Progenitor cell of endocrine pancreas (in vitro differentiated cells): ENCODE measurements around the gene TRIM42. TPM values are rescaled to one million over a fixed set of nuclear protein-coding genes. Genes with fewer than 3 reads are reported as not detected.

Source experiments
- DNase-seq: peaks from one replicate; pipeline ENCODE4 v3.0.0; 2021; ENCODE audit warnings: low spot score; ENCODE audit not compliant: unreplicated experiment
- H3K27ac Mint-ChIP-seq: 2 replicates; pipeline ENCODE4 v1.8.0; 2021; ENCODE audit warnings: mild to moderate bottlenecking, moderate library complexity, mixed read lengths
- H3K27me3 Mint-ChIP-seq: 2 replicates; pipeline ENCODE4 v1.8.0; 2021; ENCODE audit warnings: mixed read lengths
- H3K36me3 Mint-ChIP-seq: 2 replicates; pipeline ENCODE4 v1.8.0; 2022; ENCODE audit warnings: mixed read lengths; ENCODE audit not compliant: insufficient read depth
- H3K4me1 Mint-ChIP-seq: 2 replicates; pipeline ENCODE4 v1.8.0; 2021; ENCODE audit warnings: low read depth, mixed read lengths
- H3K4me3 Mint-ChIP-seq: 2 replicates; pipeline ENCODE4 v1.8.0; 2021; ENCODE audit warnings: low read depth, mild to moderate bottlenecking, moderate library complexity, mixed read lengths
- H3K9me3 Mint-ChIP-seq: 2 replicates; pipeline ENCODE4 v1.8.0; 2021; ENCODE audit warnings: low read depth, mixed read lengths
- CTCF ChIP-seq: fragments of 200-600 bp; sonication (generic); IDR thresholded peaks from one replicate; pipeline ENCODE4 v1.5.0; 2021; ENCODE audit warnings: antibody characterized with exemption, mild to moderate bottlenecking; ENCODE audit not compliant: unreplicated experiment
- long read RNA-seq: library from polyadenylated mRNA; unstranded; transcript quantifications from one replicate; pipeline ENCODE4 v2.0.0, GENCODE V29; 2020
- total RNA-seq: library from RNA; stranded (reverse); gene quantifications from 2 replicates; pipeline ENCODE4 v1.2.1, GENCODE V29; 2021

The TRIM42 gene
- total RNA-seq: not detected in 2 replicates
- long read RNA-seq: 0 reads

- Mint-ChIP-seq H3K9me3 (peaks cover 3% of the 10 kb centered on the region), H3K4me1 (no peaks in the 10 kb centered on the region), H3K4me3 (no peak within 1 kb of the TSS), H3K27ac (no peak within 1 kb of the TSS), H3K36me3 (no peaks in the 10 kb centered on the region), H3K27me3 (peaks cover 3% of the 10 kb centered on the region)
- DNase-seq: no peak
- no peak for TF ChIP-seq CTCF
Measured at GRCh38 chr3:140677764-140678163, at the start of gene TRIM42. Gene TRIM42 (plus strand): TSS chr3:140678064. CDS start chr3:140678230, 166 bp downstream.

DNA sequence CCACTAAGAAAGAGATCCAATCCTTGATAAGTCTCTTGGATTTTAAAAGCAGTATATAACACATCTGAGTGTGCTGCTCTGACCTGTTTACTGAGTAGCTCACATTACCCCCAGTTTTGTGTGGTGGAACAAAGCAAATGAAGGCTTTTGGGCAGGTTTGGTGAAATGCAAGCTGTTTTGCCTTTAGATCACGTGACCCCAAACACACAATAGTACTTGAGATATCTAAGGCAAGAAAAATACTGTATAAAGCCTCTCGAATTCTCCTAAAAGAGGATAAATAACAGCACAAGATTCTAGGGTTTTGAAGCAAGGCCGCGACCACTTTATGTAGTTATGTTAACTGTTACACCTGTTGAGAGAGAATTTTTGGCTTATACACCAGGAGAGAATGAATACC lies 49.3 kb upstream of the TRIM42 start:
- no peak for TF ChIP-seq CTCF
- Mint-ChIP-seq H3K4me3 (no peak overlapping the region), H3K27me3 (no peaks in the 10 kb centered on the region), H3K4me1 (peaks cover 1% of the 10 kb centered on the region), H3K9me3 (no peaks in the 10 kb centered on the region), H3K36me3 (no peaks in the 10 kb centered on the region), H3K27ac (no peak overlapping the region)
- no peak for DNase-seq

DNA sequence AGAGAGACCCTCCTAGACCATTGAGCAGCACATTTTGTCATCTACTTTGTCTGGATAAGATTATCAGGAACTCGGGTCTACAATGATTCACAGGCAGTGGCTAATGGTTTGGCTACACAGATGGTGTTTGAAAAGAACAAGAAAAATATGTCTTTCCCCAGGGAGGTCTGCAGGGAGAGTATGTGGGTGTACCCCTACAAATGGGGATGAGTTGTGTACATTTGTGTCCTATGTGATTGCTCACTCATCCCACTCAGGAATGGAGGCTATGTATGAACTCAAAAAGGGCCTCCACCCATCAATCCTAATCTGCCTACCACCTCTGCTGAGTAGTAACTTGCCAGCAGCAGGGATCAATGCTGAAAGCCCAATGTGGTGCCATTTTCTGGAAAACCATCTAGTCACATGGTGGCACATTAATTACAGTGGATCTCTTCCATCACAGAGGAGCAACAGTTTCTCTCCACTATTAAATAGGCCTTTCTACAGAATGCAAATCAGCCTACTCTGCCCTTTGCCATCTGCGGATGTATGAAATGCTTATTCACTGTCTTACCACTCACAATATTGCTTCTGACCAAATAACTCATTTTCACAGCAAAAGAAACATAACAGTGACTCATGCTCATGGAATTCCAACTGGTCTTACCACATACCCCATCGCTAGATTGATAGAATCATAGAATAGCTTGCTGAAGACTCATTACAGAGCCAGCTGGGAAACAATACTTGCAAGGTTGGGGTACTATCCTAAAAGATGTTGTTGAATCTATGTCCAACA lies 48.3 kb upstream of the TRIM42 start:
- no peak overlapping the region for H3K4me3 Mint-ChIP-seq
- no peak overlapping the region for H3K27ac Mint-ChIP-seq
- H3K9me3 Mint-ChIP-seq: no peaks in the 10 kb centered on the region
- H3K36me3 Mint-ChIP-seq: no peaks in the 10 kb centered on the region
- peaks cover 1% of the 10 kb centered on the region for H3K4me1 Mint-ChIP-seq
- DNase-seq: no peak
- no peak for TF ChIP-seq CTCF
- no peaks in the 10 kb centered on the region for H3K27me3 Mint-ChIP-seq

GRCh38 chr3:140630366-140630765 lies 47.5 kb upstream of the TRIM42 start:
- Mint-ChIP-seq H3K27me3 (no peaks in the 10 kb centered on the region), H3K4me3 (no peak overlapping the region), H3K36me3 (no peaks in the 10 kb centered on the region), H3K4me1 (peaks cover 1% of the 10 kb centered on the region), H3K27ac (no peak overlapping the region), H3K9me3 (no peaks in the 10 kb centered on the region)
- no peak for DNase-seq
- no peak for TF ChIP-seq CTCF

DNA sequence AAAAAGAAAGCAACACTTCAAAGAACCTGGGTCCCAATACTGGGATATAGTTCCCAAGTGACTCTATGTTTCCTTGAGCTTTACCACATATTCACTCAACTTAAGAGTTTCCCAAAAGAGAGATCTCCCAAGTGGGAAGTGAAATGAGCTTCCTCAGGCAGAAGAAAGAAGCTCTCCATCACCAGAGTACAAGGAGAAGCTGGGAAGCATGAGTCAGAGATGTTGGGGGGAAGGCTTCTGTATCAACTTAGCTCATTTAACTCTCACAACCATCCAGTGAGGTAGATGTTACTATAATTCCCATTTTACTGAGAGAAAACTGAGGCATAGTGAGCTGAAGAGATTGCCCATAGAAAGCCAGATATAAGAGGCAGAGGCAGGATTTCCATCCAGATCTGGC lies 47.0 kb upstream of the TRIM42 start:
- no peak overlapping the region for H3K27ac Mint-ChIP-seq
- no peaks in the 10 kb centered on the region for H3K27me3 Mint-ChIP-seq
- peaks cover 1% of the 10 kb centered on the region for H3K4me1 Mint-ChIP-seq
- no peak for TF ChIP-seq CTCF
- no peak for DNase-seq
- no peaks in the 10 kb centered on the region for H3K9me3 Mint-ChIP-seq
- H3K36me3 Mint-ChIP-seq: no peaks in the 10 kb centered on the region
- no peak overlapping the region for H3K4me3 Mint-ChIP-seq
